Caco-2 (cell line): ENCODE measurements around the gene ZNF273. TPM values are rescaled to one million over a fixed set of nuclear protein-coding genes. Genes with fewer than 3 reads are reported as not detected.

Source experiments
- BruUV-seq: library from RNA; stranded (reverse); fragments of 400-500 nt; replicated peaks from 2 replicates; lab custom pipeline; 2021; lab: Mats Ljungman, UMichigan
- CTCF ChIA-PET: fragments of 300-600 bp; sonication (Branson Sonifier 250); formaldehyde crosslinking; loops from one replicate; lab custom pipeline; 2022; ENCODE audit warnings: antibody characterized with exemption; lab: Charles Lee
- POLR2A ChIA-PET: fragments of 300-600 bp; sonication (Branson Sonifier 250); formaldehyde crosslinking; loops from one replicate; lab custom pipeline; 2022; ENCODE audit warnings: antibody characterized with exemption; lab: Charles Lee
- DNase-seq, 2 experiments: peaks; one replicate each; pipeline versions ENCODE4 v3.0.0 to v3.0.0-alpha.2; 2020 to 2022
- H3K27me3 ChIP-seq: replicated peaks from 2 replicates; pipeline ENCODE4 v1.6.0; 2011; ENCODE audit warnings: low read length; ENCODE audit not compliant: control insufficient read depth, insufficient read depth
- H3K36me3 ChIP-seq: 2 replicates; pipeline ENCODE4 v1.5.1; 2011; ENCODE audit warnings: low read length; ENCODE audit not compliant: control insufficient read depth, insufficient read depth
- H3K4me1 ChIP-seq: fragments of 250-450 bp; sonication (Bioruptor Pico); 2 replicates; pipeline ENCODE4 v1.5.1; 2020; ENCODE audit warnings: mild to moderate bottlenecking
- H3K4me3 ChIP-seq: 2 replicates; pipeline ENCODE4 v1.5.1; 2011; ENCODE audit warnings: low read depth, mild to moderate bottlenecking, control low read depth, low read length
- H3K9me3 ChIP-seq: fragments of 250-450 bp; sonication (Bioruptor Pico); 2 replicates; pipeline ENCODE4 v1.5.1; 2020; ENCODE audit warnings: mild to moderate bottlenecking, moderate library complexity
- H3K27ac Mint-ChIP-seq: one replicate; pipeline ENCODE4 v1.8.0; 2022; ENCODE audit warnings: mixed read lengths; ENCODE audit not compliant: unreplicated experiment
- H3K27me3 Mint-ChIP-seq: one replicate; pipeline ENCODE4 v1.8.0; 2022; ENCODE audit warnings: mixed read lengths; ENCODE audit not compliant: insufficient read depth, unreplicated experiment
- H3K36me3 Mint-ChIP-seq: one replicate; pipeline ENCODE4 v1.8.0; 2022; ENCODE audit warnings: mild to moderate bottlenecking, mixed read lengths; ENCODE audit not compliant: insufficient read depth, unreplicated experiment
- H3K4me1 Mint-ChIP-seq: one replicate; pipeline ENCODE4 v1.8.0; 2022; ENCODE audit warnings: low read depth, mixed read lengths; ENCODE audit not compliant: unreplicated experiment
- H3K4me3 Mint-ChIP-seq: one replicate; pipeline ENCODE4 v1.8.0; 2022; ENCODE audit warnings: mild to moderate bottlenecking, moderate library complexity, mixed read lengths; ENCODE audit not compliant: unreplicated experiment
- H3K9me3 Mint-ChIP-seq: one replicate; pipeline ENCODE4 v1.8.0; 2022; ENCODE audit warnings: mixed read lengths; ENCODE audit not compliant: unreplicated experiment
- CTCF ChIP-seq, 2 experiments: fragments of 200-600 bp in 1 of 2; IDR thresholded peaks; 1 replicate in 1 of 2; 2 replicates in 1 of 2; pipeline versions ENCODE4 v1.5.1 to v1.8.0; 2011 to 2022; ENCODE audit warnings: antibody characterized with exemption in 1 of 2, control low read depth in 1 of 2, inconsistent platforms in 1 of 2, low read depth in 1 of 2, low read length in 1 of 2, mild to moderate bottlenecking in 1 of 2, moderate library complexity in 1 of 2; ENCODE audit not compliant: insufficient read depth in 1 of 2, severe bottlenecking in 1 of 2, unreplicated experiment in 1 of 2
- intact Hi-C: fragments of 100-400 bp; cut with micrococcal nuclease; formaldehyde crosslinking; loops from one replicate; pipeline ENCODE4 v1.10.0; 2022; ENCODE audit not compliant: unreplicated experiment
- total RNA-seq: library from RNA; stranded (reverse); gene quantifications from 2 replicates; pipeline ENCODE4 v1.2.3, GENCODE V29; 2022

ZNF273 gene
- total RNA-seq, 1 experiment from 2014 or later = 10.1 TPM

DNA sequence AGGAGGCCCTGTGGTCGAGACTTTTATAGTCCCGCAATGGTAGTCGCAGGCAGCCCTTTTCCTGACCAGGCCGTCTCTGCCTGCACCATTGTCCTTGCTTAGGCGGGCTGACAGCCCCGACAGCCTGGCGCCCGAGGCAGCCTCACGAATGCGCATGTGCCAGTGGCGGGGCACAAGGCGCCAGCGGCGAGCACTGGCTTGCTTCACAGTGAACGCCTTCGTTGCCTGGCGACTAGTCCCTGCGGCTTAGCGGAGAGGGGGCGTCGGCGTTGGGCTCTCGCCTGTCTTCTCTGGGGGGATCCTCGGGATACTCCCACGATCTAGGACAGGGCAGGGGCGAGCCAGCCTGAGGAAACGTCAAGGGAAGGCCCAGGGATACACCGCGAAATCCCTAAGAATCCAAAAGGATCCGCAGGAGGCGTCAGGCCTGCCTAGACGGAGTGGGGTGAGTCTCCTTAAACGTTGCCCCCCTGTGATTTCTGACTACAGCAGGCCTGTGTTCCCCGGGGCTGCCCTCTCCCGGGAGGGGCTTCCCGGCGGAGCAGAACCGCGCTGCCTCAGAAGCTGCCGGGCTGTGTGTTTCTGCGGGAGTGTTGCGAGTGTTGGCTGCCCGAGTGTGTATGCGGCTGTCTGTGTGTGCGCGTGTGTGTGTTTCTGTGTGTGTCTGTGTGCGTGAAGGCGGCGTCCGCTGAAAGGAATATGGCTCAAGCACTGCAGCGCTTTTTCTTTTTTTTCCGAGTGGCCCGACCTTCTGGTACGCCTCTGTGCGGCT is 20.5 kb upstream of the ZNF273 start:
- peaks cover 30% of the 10 kb centered on the region for H3K9me3 ChIP-seq
- no peaks in the 10 kb centered on the region for H3K36me3 ChIP-seq
- intact Hi-C loops = no loop called here
- no peaks in the 10 kb centered on the region for H3K4me1 ChIP-seq
- peak in 1 of 2 experiments; percentile 16 for DNase-seq
- peaks cover 3% of the 10 kb centered on the region for H3K27me3 Mint-ChIP-seq
- no peaks in the 10 kb centered on the region for H3K4me1 Mint-ChIP-seq
- ChIA-PET POLR2A (no interaction called here), CTCF (no interaction called here)
- no peak overlapping the region for H3K4me3 ChIP-seq
- no peaks in the 10 kb centered on the region for H3K27me3 ChIP-seq
- no peak overlapping the region for H3K4me3 Mint-ChIP-seq
- BruUV-seq = no TSS peak
- no peak overlapping the region for H3K27ac Mint-ChIP-seq
- TF ChIP-seq CTCF (IDR thresholded peaks at IDR 0.05; ENCODE audit: insufficient read depth in 1 of 2, low read depth in 1 of 2, low read length in 1 of 2, severe bottlenecking in 1 of 2, unreplicated experiment in 1 of 2) = no peak
- peaks cover 10% of the 10 kb centered on the region for H3K9me3 Mint-ChIP-seq
- H3K36me3 Mint-ChIP-seq = no peaks in the 10 kb centered on the region

GRCh38 chr7:64883113-64883905 is 19.8 kb upstream of the ZNF273 start:
- peaks cover 25% of the 10 kb centered on the region for H3K9me3 ChIP-seq
- H3K27me3 Mint-ChIP-seq = peaks cover 3% of the 10 kb centered on the region
- CTCF ChIA-PET = no interaction called here

More at GRCh38 chr7:64883113-64883905, 19.8 kb upstream of the ZNF273 start:
- Mint-ChIP-seq H3K36me3 (no peaks in the 10 kb centered on the region), H3K27ac (no peak overlapping the region), H3K9me3 (peaks cover 8% of the 10 kb centered on the region), H3K4me1 (no peaks in the 10 kb centered on the region), H3K4me3 (no peak overlapping the region)
- POLR2A ChIA-PET = no interaction called here
- no peaks in the 10 kb centered on the region for H3K36me3 ChIP-seq
- no peak overlapping the region for H3K4me3 ChIP-seq
- DNase-seq = peak in 1 of 2 experiments; percentile 15
- no TSS peak for BruUV-seq
- H3K27me3 ChIP-seq = no peaks in the 10 kb centered on the region
- intact Hi-C loops = no loop called here
- TF ChIP-seq CTCF (IDR thresholded peaks at IDR 0.05; ENCODE audit: insufficient read depth in 1 of 2, low read depth in 1 of 2, low read length in 1 of 2, severe bottlenecking in 1 of 2, unreplicated experiment in 1 of 2) = no peak
- no peaks in the 10 kb centered on the region for H3K4me1 ChIP-seq
